Caki2 (cell line): ENCODE data around the gene ATG9B. TPM values are rescaled to one million over a fixed set of nuclear protein-coding genes. Genes with fewer than 3 reads are reported as not detected.
A peak's percentile ranks its signal among the peaks of the same experiment; 100 is the strongest.

Experiments
- DNase-seq: peaks from one replicate; pipeline ENCODE4 v3.0.0-alpha.2; 2015; ENCODE audit warnings: low read depth
- in situ Hi-C: cut with HindIII; loops from 2 replicates; pipeline ENCODE4 v1.10.0; 2016; ENCODE audit warnings: low sequenced_read_pairs, low pct_unique_long_range_greater_than_20kb, mixed read lengths
- total RNA-seq: library from RNA; depleted of rRNA; stranded (reverse); fragments of >200 nt; shearing (Covaris generic); gene quantifications from 2 replicates; pipeline ENCODE4 v1.2.3, GENCODE V29; 2014; ENCODE audit warnings: low replicate concordance

The ATG9B gene
- total RNA-seq, 1 experiment from 2014 or later: 0.68 TPM

DNA sequence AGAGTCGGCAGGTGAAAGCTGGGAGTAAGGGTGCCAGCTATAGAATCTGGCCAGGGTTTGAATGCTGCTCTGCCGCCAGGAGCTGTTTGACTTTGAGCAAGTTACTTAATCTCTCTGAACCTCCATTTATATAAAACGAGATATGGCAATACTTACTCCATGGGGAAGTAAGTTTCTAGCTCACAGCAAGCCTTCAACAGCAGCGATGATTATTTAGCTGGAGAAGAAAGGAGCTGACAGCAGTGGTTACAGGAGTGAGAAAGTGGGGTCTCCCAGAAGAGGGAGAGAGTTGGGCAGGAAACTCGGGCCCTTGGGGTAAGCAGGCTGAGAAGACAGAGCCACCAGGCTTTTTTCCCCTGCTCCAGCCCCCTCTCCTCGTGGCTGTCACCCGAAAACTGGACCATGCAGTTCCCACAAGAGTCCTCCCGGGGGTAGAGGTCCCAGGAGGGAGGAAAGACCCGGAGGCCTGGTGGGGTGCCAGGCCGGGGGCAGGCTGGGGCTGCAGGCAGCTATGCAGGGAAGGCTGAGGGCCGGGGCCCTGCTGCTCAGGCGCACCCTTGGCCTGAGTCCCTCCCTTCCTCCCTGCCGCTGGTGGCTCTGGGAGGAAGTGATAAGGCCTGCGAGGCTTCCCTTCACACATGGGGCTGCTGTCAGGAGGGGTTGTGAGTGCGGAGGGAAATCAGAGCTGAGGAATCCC is 30.0 kb downstream of the ATG9B start:
- no peak for DNase-seq
- in situ Hi-C loops: no loop called here

DNA sequence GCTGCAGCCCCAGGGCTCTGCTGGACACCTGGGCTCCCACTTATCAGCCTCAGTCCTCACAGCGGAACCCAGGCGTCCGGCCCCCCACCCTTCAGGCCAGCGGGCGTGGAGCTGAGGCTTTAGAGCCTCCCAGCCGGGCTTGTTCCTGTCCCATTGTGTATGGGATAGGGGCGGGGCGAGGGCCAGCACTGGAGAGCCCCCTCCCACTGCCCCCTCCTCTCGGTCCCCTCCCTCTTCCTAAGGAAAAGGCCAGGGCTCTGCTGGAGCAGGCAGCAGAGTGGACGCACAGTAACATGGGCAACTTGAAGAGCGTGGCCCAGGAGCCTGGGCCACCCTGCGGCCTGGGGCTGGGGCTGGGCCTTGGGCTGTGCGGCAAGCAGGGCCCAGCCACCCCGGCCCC is 30.8 kb downstream of the ATG9B start:
- in situ Hi-C loops: no loop called here

GRCh38 chr7:150992833-150993302 is 31.4 kb downstream of the ATG9B start:
- in situ Hi-C loops: no loop called here
- no peak for DNase-seq

More for the DNA sequence above, 30.8 kb downstream of the ATG9B start:
- no peak for DNase-seq

DNA sequence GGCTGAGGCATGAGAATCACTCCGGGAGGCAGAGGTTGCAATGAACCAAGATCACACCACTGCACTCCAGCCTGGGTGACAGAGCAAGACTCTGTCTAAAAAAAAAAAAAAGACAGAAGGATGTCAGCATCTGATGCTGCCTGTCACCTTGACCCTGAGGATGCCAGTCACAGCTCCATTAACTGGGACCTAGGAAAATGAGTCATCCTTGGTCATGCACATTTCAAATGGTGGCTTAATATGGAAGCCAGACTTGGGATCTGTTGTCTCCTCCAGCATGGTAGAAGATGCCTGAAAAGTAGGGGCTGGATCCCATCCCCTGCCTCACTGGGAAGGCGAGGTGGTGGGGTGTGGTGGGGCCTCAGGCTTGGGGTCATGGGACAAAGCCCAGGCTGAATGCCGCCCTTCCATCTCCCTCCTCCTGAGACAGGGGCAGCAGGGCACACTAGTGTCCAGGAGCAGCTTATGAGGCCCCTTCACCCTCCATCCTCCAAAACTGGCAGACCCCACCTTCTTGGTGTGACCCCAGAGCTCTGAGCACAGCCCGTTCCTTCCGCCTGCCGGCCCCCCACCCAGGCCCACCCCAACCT is 32.1 kb downstream of the ATG9B start:
- in situ Hi-C loops: no loop called here
- no peak for DNase-seq

DNA sequence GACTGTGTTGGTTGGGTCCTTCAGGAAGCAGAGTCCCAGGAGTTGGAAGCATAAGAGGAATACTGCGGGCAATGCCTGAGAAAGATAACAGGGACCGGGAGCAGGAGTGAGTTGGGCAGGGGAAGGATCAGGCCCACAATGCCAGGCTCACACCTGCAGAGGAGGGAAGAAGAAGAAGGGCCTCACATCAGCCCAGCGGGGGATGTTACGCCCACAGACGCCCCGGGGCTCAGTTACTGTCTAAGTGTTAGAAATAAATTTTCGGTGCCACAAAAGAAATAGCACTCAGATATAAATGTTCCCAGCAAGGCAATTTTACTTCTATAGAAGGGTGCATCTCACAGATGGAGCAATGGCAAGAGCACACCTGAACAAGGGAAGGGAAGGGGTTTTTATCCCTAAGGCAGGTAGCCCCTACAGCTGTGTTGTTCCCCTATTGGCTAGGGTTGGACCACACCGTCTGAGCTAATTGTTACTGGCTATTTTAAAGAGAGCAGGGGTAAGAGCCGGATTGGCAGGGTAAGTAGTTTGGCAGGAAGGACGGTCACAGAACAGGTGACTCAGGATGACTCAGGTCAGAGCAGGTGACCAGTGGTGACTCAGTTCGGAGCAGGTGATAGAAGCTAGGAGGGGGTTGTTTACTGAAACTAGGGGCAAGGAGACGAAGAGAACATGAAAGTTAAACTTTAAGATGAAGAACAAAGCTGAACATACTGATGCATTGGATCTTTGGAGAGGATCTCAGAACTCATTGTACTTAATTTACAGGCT is 33.7 kb downstream of the ATG9B start, which contains the start of gene NOS3:
Gene NOS3, plus strand, starts transcription at position 602 of the 771 bp plus-strand sequence. CDS start 2,787 bp downstream, outside the sequence.
- DNase-seq: peak; percentile 59
- in situ Hi-C loops: no loop called here

DNA sequence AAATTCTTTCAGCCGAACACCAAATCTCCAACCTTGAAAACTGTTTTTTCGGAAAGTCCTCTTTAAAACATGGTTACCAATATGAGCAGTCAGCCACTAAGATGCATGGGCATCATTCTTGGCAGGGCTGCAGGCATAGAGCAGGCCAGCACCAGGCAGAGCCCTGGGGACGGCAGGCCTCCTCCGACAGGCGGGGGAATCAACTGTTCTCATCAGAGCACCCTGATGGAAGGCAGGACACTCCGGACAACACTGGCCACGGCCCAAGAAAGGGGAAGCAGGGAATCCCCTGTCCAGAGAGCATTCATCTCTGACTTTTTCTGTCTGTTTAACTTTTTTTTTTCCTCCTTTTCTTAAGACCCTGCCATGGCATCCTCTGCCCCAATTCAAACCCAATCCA is 34.8 kb downstream of the ATG9B start:
- in situ Hi-C loops: no loop called here
- no peak for DNase-seq

DNA sequence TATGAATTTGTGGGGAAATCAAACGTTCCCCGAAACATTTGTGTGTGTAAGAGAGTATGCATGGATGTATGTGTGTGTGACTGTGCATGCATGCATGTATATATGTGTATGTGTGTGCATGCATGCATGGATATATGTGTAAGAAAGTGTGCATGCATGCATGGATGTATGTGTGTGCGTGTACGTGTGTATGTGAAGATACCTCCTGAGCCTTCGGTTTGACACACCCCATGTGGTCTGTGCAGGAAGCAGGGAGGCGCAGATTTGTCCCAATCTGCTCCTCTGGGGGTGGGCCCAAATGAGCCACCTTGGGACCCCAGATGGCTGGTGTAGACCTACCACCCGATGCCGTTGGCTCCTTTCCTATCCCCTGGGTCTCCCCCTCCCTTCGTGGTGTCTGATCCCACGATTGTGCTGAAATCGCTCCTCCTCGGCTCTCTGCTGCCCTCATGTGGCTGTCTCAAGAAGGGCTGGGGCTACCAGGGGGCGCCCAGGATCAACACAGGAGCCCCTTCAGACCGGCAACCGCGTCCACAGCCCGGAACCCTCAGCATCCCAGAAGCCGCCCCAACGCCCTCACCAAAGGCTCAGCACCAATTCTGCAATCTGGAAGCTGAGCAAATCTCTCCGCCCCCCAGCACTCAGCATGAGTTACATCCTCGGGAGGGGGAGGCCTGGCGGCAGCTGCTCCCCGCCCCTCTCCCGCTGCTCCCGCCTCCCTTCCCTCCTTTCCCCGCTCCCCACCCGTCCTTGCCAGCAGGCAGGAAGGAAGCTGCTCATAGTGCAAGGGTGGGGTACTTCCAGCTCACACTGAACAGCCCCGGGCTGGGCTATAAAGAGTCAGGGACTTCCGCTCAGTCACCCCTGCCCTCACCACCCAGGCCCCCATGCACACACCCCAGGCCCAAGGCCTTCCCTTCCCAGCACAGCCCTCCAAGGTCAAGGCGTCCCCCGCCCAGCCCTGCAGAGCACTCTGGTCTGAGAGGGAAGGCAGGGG is 35.8 kb downstream of the ATG9B start:
- in situ Hi-C loops: no loop called here
- DNase-seq: no peak

DNA sequence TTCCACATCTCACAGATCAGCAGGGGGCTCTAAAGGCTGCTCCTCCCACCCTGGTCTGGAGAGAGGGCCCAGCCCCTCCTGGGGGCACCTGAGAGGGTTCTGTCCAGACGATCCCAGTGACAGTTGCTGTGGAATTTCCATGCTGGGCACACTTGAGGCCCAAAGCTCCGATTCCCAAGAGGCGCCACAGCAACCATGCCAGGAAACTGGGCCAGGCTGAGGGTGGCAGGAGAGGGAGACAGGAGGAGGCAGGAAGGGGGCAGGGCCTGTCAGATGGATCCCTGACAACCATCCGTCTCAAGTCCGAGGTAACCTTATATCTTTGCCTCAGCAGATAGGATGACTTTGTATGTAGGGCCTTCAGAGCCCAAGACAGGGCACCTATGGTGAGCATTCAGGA is 37.7 kb downstream of the ATG9B start:
- no peak for DNase-seq
- in situ Hi-C loops: no loop called here

- DNase-seq: no peak
- in situ Hi-C loops: no loop called here
Observed at GRCh38 chr7:150986099-150986512, 38.2 kb downstream of the ATG9B start.

- peak; percentile 39 for DNase-seq
- in situ Hi-C loops: no loop called here
Observed at GRCh38 chr7:150983893-150984368, 40.4 kb downstream of the ATG9B start.

GRCh38 chr7:150982351-150982750 is 41.9 kb downstream of the ATG9B start:
- in situ Hi-C loops: no loop called here
- DNase-seq: no peak

GRCh38 chr7:150981644-150982043 is 42.6 kb downstream of the ATG9B start:
- in situ Hi-C loops: no loop called here
- no peak for DNase-seq

DNA sequence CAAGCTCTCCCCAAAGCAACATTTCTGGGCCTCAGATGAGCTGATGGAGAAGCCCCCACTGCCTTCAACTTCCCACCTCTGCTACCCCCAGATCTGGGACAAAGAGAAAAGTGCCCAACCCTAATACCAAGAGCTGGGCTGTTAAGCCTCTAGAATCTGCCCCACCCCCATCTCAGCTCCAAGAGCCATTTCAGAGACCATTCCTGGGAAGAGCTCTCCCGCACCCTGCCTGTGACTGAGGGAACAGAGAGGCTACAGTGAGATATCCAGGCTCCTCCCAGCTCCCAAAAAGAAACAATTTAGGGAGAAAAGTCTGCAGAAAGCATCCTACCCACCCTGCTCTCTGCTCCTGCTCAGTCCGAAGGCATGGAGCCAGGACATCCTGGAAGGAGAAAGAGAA is 43.6 kb downstream of the ATG9B start:
- no peak for DNase-seq
- in situ Hi-C loops: no loop called here

DNA sequence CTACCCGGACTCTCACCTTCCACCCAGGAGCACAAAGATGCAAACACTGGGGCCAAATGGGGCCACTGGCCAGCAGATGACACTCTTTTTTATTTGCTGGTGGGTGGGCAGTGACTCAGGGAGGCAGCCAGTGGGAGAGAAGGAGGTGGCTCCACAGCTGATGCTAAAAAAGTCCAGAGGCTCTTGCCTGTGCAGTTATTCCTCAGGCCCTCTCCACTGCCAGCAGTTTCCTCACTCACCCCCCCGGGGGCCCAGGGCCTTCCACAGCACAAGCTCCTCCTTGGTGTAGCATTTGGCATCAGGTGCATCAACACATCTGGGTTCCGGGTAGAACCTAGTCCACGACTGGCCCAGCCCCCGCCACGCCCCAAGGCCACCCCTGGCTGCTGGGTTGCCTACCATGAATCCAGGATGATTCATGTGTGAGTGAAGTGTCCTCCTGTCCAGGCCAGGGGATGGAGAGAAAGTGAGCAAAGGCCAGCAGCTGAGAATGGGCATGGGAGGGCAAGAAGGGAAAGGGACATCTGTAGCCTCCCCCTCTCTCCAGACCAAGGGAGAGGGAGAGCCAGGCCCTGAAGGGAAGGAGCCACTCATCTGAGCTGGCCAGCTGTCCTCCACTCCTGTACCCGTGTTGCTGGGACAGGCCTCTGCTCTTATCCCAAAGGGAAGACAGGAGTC is 44.4 kb downstream of the ATG9B start:
- peak; percentile 28 for DNase-seq
- in situ Hi-C loops: no loop called here

- in situ Hi-C loops: no loop called here
- peak; percentile 50 for DNase-seq
Observed at GRCh38 chr7:150978126-150978789, 46.0 kb downstream of the ATG9B start, which contains the start of gene KCNH2. TSS of gene KCNH2 (minus strand) at chr7:150978321. CDS start at chr7:150977913, 408 bp downstream.

- no peak for DNase-seq
- in situ Hi-C loops: no loop called here
Observed at GRCh38 chr7:150977382-150978125, 46.7 kb downstream of the ATG9B start.
